Sigmoid colon (tissue), 7 donors: ENCODE results near the gene ATP2A2. TPM values are rescaled to one million over a fixed set of nuclear protein-coding genes. Genes with fewer than 3 reads are reported as not detected.

Source experiments
- DNase-seq: peaks from one replicate; pipeline ENCODE4 v3.0.0-alpha.2; 2019
- H3K27ac ChIP-seq, 4 donors: fragments of 200-600 bp; sonication (generic); one replicate each; pipeline ENCODE4 v1.5.1; 2016 to 2019; ENCODE audit warnings: mild to moderate bottlenecking in 1 of 4
- H3K27me3 ChIP-seq, 3 donors: fragments of 200-600 bp; sonication (generic); one replicate each; pipeline ENCODE4 v1.5.1; 2019; ENCODE audit warnings: mild to moderate bottlenecking in 1 of 3
- H3K36me3 ChIP-seq, 4 donors: fragments of 200-600 bp; sonication (generic); one replicate each; pipeline ENCODE4 v1.5.1; 2016 to 2019
- H3K4me1 ChIP-seq, 4 donors: fragments of 200-600 bp; sonication (generic); one replicate each; pipeline ENCODE4 v1.5.1; 2017 to 2019
- H3K4me3 ChIP-seq, 4 donors: fragments of 200-600 bp; sonication (generic); one replicate each; pipeline ENCODE4 v1.5.1; 2017 to 2019; ENCODE audit warnings: mild to moderate bottlenecking in 2 of 4, moderate library complexity in 1 of 4
- H3K9me3 ChIP-seq, 4 donors: fragments of 200-600 bp in 3 of 4; sonication (generic) in 3 of 4; one replicate each; pipeline versions ENCODE4 v1.5.1 to v1.6.1; 2013 to 2019
- CTCF ChIP-seq, 4 experiments: fragments of 450-650 bp in 3 of 4; fragments of 200-600 bp in 1 of 4; IDR thresholded peaks; one replicate each; pipeline ENCODE4 v1.5.1; 2016 to 2019; ENCODE audit warnings: antibody characterized with exemption in 4 of 4, mild to moderate bottlenecking in 3 of 4, moderate library complexity in 2 of 4
- EP300 ChIP-seq, 4 donors: sonication (generic); formaldehyde crosslinking; IDR thresholded peaks; one replicate each; pipeline ENCODE4 v1.6.1; 2017; ENCODE audit warnings: antibody characterized with exemption in 4 of 4
- POLR2A ChIP-seq, 2 donors: fragments of 450-650 bp; IDR thresholded peaks; one replicate each; pipeline ENCODE4 v1.6.1; 2016; ENCODE audit warnings: antibody characterized with exemption in 2 of 2, mild to moderate bottlenecking in 2 of 2, moderate library complexity in 2 of 2
- POLR2AphosphoS5 ChIP-seq, 4 donors: sonication (generic); formaldehyde crosslinking; IDR thresholded peaks; one replicate each; pipeline ENCODE4 v1.6.1; 2017; ENCODE audit warnings: antibody characterized with exemption in 4 of 4
- WGBS, 2 donors: extraction: QIAGEN DNeasy Blood & Tissue Kit; methylation state at CpG; one replicate each; pipeline ENCODE4 v1.1.7; 2013; 5-methylcytosine and 5-hydroxymethylcytosine counted together
- intact Hi-C: fragments of 100-400 bp; cut with DNase I; formaldehyde crosslinking; loops from one replicate; pipeline ENCODE4 v1.15.1; 2023
- polyA plus RNA-seq, 3 donors: library from polyadenylated mRNA; stranded (reverse); fragments of 200-250 nt; gene quantifications; one replicate each; pipeline ENCODE4 v1.2.3, GENCODE V29; 2013
- total RNA-seq, 4 donors: library from RNA; depleted of rRNA; stranded (reverse); fragments of >200 nt; gene quantifications; one replicate each; pipeline ENCODE4 v1.1.0, GENCODE V29; 2016
- donor health status: healthy with polysubstance abuse.
- donor health status: Bipolar disorder and iron deficiency.
- donor health status: healthy.

The ATP2A2 gene
- total and polyA plus RNA-seq, 7 donors = 16.6 to 121 (median 84.9) TPM

GRCh38 chr12:110365489-110366320 lies 84.7 kb downstream of the ATP2A2 start:
- peak overlapping the region in 2 of 4 donors; percentile 66 to 69 for H3K27ac ChIP-seq
- no peak overlapping the region for H3K4me3 ChIP-seq
- WGBS, 2 donors = 78 to 80% methylated on average over 7 of the region's 7 CpGs
- peaks cover 0 to 24% (median 14%) of the 10 kb centered on the region in 4 donors for H3K4me1 ChIP-seq
- H3K9me3 ChIP-seq = no peaks in the 10 kb centered on the region
- H3K36me3 ChIP-seq = no peaks in the 10 kb centered on the region
- H3K27me3 ChIP-seq = no peaks in the 10 kb centered on the region
- no peak for TF ChIP-seq EP300 (IDR thresholded peaks at IDR 0.05)
- TF ChIP-seq POLR2AphosphoS5 (IDR thresholded peaks at IDR 0.05) = no peak
- no peak for TF ChIP-seq CTCF (IDR thresholded peaks at IDR 0.05)
- no peak for TF ChIP-seq POLR2A (IDR thresholded peaks at IDR 0.05)
- intact Hi-C loops = no loop called here
- DNase-seq = no peak

- no peak overlapping the region for H3K4me3 ChIP-seq
- no peaks in the 10 kb centered on the region for H3K36me3 ChIP-seq
- 67 to 79% methylated on average over 13 of the region's 13 CpGs for WGBS, 2 donors
- no peak for DNase-seq
- H3K27ac ChIP-seq = peak overlapping the region; percentile 23 to 69 (median 58)
- intact Hi-C loops = no loop called here
- H3K4me1 ChIP-seq = peaks cover 0 to 33% (median 22%) of the 10 kb centered on the region in 4 donors
- no peaks in the 10 kb centered on the region for H3K9me3 ChIP-seq
- TF ChIP-seq POLR2A (IDR thresholded peaks at IDR 0.05) (no peak), EP300 (IDR thresholded peaks at IDR 0.05) (no peak), CTCF (IDR thresholded peaks at IDR 0.05) (no peak), POLR2AphosphoS5 (IDR thresholded peaks at IDR 0.05) (no peak)
- H3K27me3 ChIP-seq = no peaks in the 10 kb centered on the region
Observed at GRCh38 chr12:110366321-110367142, 85.5 kb downstream of the ATP2A2 start.

GRCh38 chr12:110367181-110367864 lies 86.3 kb downstream of the ATP2A2 start:
- peak; percentile 85 for DNase-seq
- TF ChIP-seq POLR2AphosphoS5 (IDR thresholded peaks at IDR 0.05) = peak in 3 of 4 donors; percentile 9 to 47 (median 37)
- no peak for TF ChIP-seq CTCF (IDR thresholded peaks at IDR 0.05)
- TF ChIP-seq POLR2A (IDR thresholded peaks at IDR 0.05) = no peak

GRCh38 chr12:110369992-110370391 lies 88.9 kb downstream of the ATP2A2 start:
- intact Hi-C loops = no loop called here
- H3K9me3 ChIP-seq = no peaks in the 10 kb centered on the region
- TF ChIP-seq POLR2AphosphoS5 (IDR thresholded peaks at IDR 0.05) (no peak), POLR2A (IDR thresholded peaks at IDR 0.05) (no peak), CTCF (IDR thresholded peaks at IDR 0.05) (no peak), EP300 (IDR thresholded peaks at IDR 0.05) (no peak)
- no peak for DNase-seq
- no peak overlapping the region for H3K27ac ChIP-seq
- 97% methylated on average over 8 of the region's 8 CpGs for WGBS, 2 donors
- no peak overlapping the region for H3K4me3 ChIP-seq
- peaks cover 0 to 21% (median 8%) of the 10 kb centered on the region in 4 donors for H3K36me3 ChIP-seq
- H3K27me3 ChIP-seq = no peaks in the 10 kb centered on the region
- H3K4me1 ChIP-seq = peaks cover 0 to 64% (median 50%) of the 10 kb centered on the region in 4 donors

More at GRCh38 chr12:110367181-110367864, 86.3 kb downstream of the ATP2A2 start:
- intact Hi-C loops = no loop called here
- WGBS, 2 donors = 78 to 88% methylated on average over 15 of the region's 15 CpGs
- Histone ChIP-seq H3K27ac (peak overlapping the region; percentile 23 to 69 (median 58)), H3K4me1 (peaks cover 0 to 40% (median 30%) of the 10 kb centered on the region in 4 donors), H3K36me3 (peaks cover 0 to 5% (median 0%) of the 10 kb centered on the region in 4 donors), H3K9me3 (no peaks in the 10 kb centered on the region), H3K27me3 (no peaks in the 10 kb centered on the region), H3K4me3 (no peak overlapping the region)
